ENCODE results near the gene ROR2.

The ROR2 gene

DNA sequence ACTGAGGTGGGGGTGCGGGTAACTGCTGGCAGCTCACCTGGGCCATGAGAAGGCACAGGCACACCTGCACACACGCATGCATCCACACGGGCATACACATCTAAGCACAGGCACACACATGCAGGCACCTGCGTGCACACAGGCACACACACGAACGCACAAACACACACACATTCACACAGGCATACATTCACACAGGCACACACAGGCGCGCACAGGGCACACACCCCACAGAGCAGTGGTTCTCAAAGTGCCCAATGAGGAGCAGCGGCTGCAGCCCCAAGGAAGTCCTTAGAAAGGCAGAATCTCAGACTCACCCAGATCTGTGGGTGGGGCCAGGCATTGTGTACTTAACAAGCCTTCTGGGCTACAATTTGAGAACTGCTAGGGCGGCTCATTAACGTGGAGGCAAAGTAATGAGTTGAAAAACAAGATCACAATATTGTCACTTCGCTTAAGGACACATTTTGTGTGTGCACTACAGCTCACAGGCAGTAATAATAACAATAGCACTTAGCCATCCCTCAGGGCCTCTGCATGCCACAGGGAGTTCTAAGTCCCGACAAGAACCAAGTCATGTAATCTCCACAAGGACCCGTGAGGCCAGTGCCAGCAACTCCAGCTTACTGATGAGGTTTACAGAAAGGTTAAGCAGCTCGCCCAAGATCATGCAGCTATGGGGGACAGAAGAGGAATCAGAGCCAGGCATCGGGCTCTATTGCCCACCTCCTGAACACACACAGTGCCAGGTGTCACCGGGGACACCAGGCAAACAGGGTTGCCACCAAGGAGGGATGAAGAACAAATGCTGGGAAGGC lies 91.6 kb downstream of the ROR2 start:
- Histone ChIP-seq H3K27ac (ENCODE audit: low read length) (no peak overlapping the region), H3K27me3 (ENCODE audit: control insufficient read depth, insufficient read depth, low read length) (no peaks in the 10 kb centered on the region), H3K4me3 (ENCODE audit: low read length) (no peak overlapping the region), H3K9ac (ENCODE audit: low read length) (no peak overlapping the region), H3K9me3 (ENCODE audit: control insufficient read depth, low read depth, low read length) (no peaks in the 10 kb centered on the region), H3K4me1 (ENCODE audit: control insufficient read depth, low read depth, low read length) (peaks cover 23% of the 10 kb centered on the region), H3K36me3 (ENCODE audit: control insufficient read depth, low read depth, low read length) (no peaks in the 10 kb centered on the region)

DNA sequence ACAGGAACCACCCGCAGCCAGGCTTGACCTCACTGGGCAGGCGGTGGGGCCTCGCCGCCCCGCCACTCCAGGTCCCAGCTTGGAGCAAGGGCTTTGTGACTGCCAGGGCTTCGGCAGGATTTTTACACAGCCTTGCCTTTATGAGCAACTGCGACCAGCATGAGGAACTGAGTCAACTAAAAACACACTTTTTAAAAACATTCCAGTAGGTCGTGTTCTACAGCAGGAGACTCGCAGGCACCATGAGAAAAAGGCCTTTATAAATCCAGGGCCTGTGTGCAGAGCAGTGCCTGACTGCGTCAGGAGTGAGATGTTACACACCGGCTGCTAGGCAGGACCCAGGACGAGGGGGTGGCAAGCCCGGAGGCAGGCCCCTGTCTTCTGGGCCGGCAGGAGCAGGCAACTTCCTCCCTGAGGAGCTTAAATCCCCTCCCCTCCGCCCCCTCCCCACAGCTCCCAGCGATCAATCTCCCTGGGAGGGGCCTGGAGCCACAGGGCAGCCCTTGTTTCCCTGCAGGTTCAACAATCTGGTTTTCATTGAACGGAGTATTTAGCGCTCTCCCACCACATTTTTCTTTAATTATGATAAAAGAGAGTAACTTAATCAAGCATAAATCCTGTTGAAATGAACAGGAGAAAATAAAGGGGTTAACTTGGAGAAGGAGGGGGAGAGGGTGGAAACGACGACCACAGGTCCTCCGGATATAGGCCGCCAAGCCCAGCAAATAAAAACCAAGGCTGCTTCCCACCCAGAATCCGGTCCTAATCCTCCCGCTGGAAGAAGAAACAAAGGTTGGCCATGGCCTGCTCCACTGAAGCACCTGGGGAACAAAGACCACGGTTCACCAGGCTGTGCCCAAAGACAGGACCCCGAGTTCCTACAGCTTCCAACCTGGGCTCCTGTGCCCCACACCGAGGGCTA lies 92.5 kb downstream of the ROR2 start:
- Histone ChIP-seq H3K27ac (ENCODE audit: low read length) (no peak overlapping the region), H3K4me3 (ENCODE audit: low read length) (no peak overlapping the region), H3K9ac (ENCODE audit: low read length) (no peak overlapping the region), H3K9me3 (ENCODE audit: control insufficient read depth, low read depth, low read length) (no peaks in the 10 kb centered on the region), H3K4me1 (ENCODE audit: control insufficient read depth, low read depth, low read length) (peaks cover 23% of the 10 kb centered on the region), H3K36me3 (ENCODE audit: control insufficient read depth, low read depth, low read length) (no peaks in the 10 kb centered on the region), H3K27me3 (ENCODE audit: control insufficient read depth, insufficient read depth, low read length) (no peaks in the 10 kb centered on the region)

DNA sequence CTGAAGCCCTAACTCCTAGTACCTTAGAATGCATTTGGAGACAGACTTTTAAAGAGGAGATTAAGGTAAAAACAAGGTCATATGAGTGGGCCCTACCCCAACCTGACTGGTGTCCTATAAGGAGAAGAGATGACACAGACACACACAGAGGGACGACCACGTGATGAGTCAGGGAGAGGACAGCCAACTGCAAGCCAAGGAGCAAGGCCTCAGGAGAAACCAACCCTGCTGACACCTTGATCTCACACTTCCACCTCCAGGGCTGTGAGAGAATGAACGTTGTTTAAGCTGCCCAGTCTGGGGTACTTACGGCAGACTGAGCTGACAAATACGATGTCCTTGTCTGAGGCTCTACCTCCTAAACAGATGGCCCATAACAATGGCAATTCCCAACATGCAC lies 93.6 kb downstream of the ROR2 start:
- H3K4me3 ChIP-seq (ENCODE audit: low read length): no peak overlapping the region
- H3K27me3 ChIP-seq (ENCODE audit: control insufficient read depth, insufficient read depth, low read length): no peaks in the 10 kb centered on the region
- H3K9me3 ChIP-seq (ENCODE audit: control insufficient read depth, low read depth, low read length): no peaks in the 10 kb centered on the region
- peaks cover 22% of the 10 kb centered on the region for H3K4me1 ChIP-seq (ENCODE audit: control insufficient read depth, low read depth, low read length)
- no peak overlapping the region for H3K9ac ChIP-seq (ENCODE audit: low read length)
- no peaks in the 10 kb centered on the region for H3K36me3 ChIP-seq (ENCODE audit: control insufficient read depth, low read depth, low read length)
- no peak overlapping the region for H3K27ac ChIP-seq (ENCODE audit: low read length)

DNA sequence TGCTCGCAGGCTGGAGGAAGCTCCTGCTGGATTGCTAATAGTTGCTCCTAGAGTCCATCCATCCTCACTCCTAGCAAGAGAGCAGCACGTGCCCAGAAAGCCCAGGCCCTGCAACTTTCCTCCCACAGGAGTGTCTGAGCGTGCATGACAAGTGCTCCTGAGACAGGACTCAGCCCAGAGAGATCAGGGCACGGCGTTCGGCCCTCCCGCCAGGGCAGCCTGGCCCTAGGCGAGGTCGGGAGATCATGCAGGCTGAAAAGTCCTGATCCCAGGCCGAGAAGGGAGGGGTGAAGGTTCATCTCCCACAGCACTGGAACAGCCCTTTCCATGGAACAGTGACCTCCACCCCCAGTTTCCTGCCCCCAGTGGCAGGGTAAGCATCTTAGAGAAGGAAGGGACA lies 94.8 kb downstream of the ROR2 start:
- Histone ChIP-seq H3K27ac (ENCODE audit: low read length) (no peak overlapping the region), H3K4me3 (ENCODE audit: low read length) (no peak overlapping the region), H3K27me3 (ENCODE audit: control insufficient read depth, insufficient read depth, low read length) (no peaks in the 10 kb centered on the region), H3K4me1 (ENCODE audit: control insufficient read depth, low read depth, low read length) (peaks cover 18% of the 10 kb centered on the region), H3K36me3 (ENCODE audit: control insufficient read depth, low read depth, low read length) (no peaks in the 10 kb centered on the region), H3K9me3 (ENCODE audit: control insufficient read depth, low read depth, low read length) (no peaks in the 10 kb centered on the region), H3K9ac (ENCODE audit: low read length) (no peak overlapping the region)

DNA sequence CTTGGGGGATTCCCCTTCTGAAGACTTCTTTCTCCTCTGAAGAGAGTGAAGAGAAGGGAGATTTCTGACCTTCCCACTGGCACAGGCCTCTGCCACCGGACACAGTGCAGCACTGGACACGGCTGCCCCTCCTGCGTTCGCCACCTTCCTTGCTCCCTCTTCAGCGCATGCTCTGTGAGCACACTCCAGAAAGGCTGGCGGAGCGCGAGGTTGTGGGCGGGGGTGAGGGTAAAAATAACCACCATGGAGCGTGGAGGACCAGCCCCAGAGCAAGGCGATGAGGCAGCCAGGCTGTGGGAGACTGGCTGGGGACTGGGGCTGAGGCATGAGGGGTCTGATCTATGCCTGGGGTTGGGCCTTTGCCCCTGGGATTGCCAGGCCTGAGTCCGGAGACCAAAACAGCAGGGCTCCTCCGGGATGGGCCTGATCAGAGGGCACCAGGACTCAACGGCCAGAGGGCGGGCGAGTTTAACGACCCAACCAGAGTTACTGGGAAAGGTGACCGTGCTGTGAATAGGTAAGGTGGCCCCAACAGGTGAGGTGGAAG lies 97.2 kb downstream of the ROR2 start:
- Histone ChIP-seq H3K9ac (ENCODE audit: low read length) (no peak overlapping the region), H3K36me3 (ENCODE audit: control insufficient read depth, low read depth, low read length) (no peaks in the 10 kb centered on the region), H3K27ac (ENCODE audit: low read length) (no peak overlapping the region), H3K27me3 (ENCODE audit: control insufficient read depth, insufficient read depth, low read length) (no peaks in the 10 kb centered on the region), H3K9me3 (ENCODE audit: control insufficient read depth, low read depth, low read length) (no peaks in the 10 kb centered on the region), H3K4me3 (ENCODE audit: low read length) (no peak overlapping the region), H3K4me1 (ENCODE audit: control insufficient read depth, low read depth, low read length) (peaks cover 12% of the 10 kb centered on the region)

DNA sequence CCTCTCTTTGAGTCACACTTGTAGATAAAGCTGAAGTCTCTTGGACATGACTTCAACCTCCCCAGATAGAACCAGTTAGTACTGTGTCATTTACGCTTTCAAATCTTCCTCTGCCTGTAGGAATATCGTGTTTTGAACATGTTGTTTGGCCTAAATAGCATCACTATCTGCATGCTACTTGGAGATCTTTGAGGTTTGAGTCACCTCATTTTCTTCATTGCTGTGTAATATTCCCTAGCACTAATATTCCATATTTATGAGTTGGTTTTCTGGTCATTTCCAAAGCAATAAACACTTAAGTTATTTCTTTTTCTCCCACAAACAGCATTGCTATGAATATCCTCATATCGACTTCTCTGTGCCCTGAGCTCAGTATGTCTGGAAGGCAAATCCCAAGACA lies 100.3 kb downstream of the ROR2 start:
- Histone ChIP-seq H3K4me3 (ENCODE audit: low read length) (no peak overlapping the region), H3K27me3 (ENCODE audit: control insufficient read depth, insufficient read depth, low read length) (no peaks in the 10 kb centered on the region), H3K9me3 (ENCODE audit: control insufficient read depth, low read depth, low read length) (no peaks in the 10 kb centered on the region), H3K4me1 (ENCODE audit: control insufficient read depth, low read depth, low read length) (no peaks in the 10 kb centered on the region), H3K9ac (ENCODE audit: low read length) (no peak overlapping the region), H3K36me3 (ENCODE audit: control insufficient read depth, low read depth, low read length) (no peaks in the 10 kb centered on the region), H3K27ac (ENCODE audit: low read length) (no peak overlapping the region)

DNA sequence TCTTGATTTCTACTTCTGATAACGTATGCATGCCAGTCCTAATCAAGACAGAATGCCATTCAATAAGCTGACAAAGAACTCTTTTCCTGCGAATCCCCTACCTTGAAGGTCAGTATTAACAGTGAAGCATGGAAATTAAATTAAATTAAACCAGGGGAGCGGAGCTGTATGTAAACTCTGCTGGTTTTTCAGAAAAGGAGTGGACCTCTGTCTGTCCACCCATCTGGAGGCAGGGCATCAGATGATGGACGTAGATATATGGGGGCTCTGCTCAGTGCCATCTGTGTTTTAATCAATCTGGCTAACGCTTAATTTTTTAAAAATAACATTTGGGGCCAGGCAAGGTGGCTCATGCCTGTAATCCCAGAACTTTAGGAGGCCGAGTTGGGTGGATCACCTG lies 101.9 kb downstream of the ROR2 start:
- Histone ChIP-seq H3K9ac (ENCODE audit: low read length) (no peak overlapping the region), H3K27me3 (ENCODE audit: control insufficient read depth, insufficient read depth, low read length) (no peaks in the 10 kb centered on the region), H3K27ac (ENCODE audit: low read length) (no peak overlapping the region), H3K36me3 (ENCODE audit: control insufficient read depth, low read depth, low read length) (no peaks in the 10 kb centered on the region), H3K4me1 (ENCODE audit: control insufficient read depth, low read depth, low read length) (peaks cover 13% of the 10 kb centered on the region), H3K9me3 (ENCODE audit: control insufficient read depth, low read depth, low read length) (no peaks in the 10 kb centered on the region), H3K4me3 (ENCODE audit: low read length) (no peak overlapping the region)

DNA sequence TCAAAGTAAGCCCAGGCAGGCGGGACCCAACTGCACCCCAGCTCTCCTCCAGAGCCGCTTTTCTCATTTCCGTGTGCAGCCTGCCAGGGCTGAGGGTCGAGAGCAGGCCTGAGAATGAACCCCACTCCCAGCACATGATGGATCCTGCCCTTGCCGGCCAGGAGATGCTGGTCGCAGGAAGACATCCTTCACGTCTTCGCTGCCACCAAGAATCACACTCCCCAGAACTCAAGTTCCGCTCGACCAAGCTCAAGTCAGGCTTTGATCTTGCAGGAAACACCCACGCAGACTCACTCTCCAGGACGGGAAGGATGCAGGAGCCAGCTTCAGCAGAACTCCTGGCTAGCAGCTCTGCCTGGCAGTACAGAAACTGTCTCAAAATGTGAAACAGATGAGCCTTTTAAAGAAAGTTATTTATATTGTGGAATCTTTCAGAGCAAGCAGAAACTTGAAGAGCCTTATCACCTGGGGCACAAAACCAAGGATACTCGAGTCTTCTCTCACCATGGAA lies 102.4 kb downstream of the ROR2 start:
- H3K27me3 ChIP-seq (ENCODE audit: control insufficient read depth, insufficient read depth, low read length): no peaks in the 10 kb centered on the region
- H3K9me3 ChIP-seq (ENCODE audit: control insufficient read depth, low read depth, low read length): no peaks in the 10 kb centered on the region
- H3K4me3 ChIP-seq (ENCODE audit: low read length): no peak overlapping the region
- H3K4me1 ChIP-seq (ENCODE audit: control insufficient read depth, low read depth, low read length): peaks cover 14% of the 10 kb centered on the region
- no peak overlapping the region for H3K27ac ChIP-seq (ENCODE audit: low read length)
- H3K9ac ChIP-seq (ENCODE audit: low read length): no peak overlapping the region
- H3K36me3 ChIP-seq (ENCODE audit: control insufficient read depth, low read depth, low read length): no peaks in the 10 kb centered on the region

DNA sequence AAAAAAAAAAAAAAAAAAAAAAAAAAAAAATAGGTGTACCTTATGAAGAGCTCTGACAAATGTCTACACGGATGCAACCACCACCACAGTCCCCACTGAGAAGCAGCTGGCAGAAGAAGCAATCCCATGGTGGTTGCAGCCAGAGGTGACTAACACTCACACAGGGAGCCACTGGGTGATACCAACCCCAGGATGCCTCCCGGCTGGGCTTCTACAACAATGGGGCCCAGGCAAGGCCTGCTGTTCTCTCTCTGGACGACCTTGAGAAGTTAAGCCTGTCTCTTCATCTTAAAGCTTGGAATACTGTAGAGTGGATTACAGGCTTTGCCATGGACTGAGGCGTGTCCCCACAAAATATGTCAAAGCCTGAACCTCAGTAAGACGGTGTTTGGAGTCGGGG lies 104.1 kb downstream of the ROR2 start:
- Histone ChIP-seq H3K27ac (ENCODE audit: low read length) (no peak overlapping the region), H3K4me1 (ENCODE audit: control insufficient read depth, low read depth, low read length) (peaks cover 14% of the 10 kb centered on the region), H3K36me3 (ENCODE audit: control insufficient read depth, low read depth, low read length) (no peaks in the 10 kb centered on the region), H3K9me3 (ENCODE audit: control insufficient read depth, low read depth, low read length) (no peaks in the 10 kb centered on the region), H3K27me3 (ENCODE audit: control insufficient read depth, insufficient read depth, low read length) (no peaks in the 10 kb centered on the region), H3K4me3 (ENCODE audit: low read length) (no peak overlapping the region), H3K9ac (ENCODE audit: low read length) (no peak overlapping the region)

DNA sequence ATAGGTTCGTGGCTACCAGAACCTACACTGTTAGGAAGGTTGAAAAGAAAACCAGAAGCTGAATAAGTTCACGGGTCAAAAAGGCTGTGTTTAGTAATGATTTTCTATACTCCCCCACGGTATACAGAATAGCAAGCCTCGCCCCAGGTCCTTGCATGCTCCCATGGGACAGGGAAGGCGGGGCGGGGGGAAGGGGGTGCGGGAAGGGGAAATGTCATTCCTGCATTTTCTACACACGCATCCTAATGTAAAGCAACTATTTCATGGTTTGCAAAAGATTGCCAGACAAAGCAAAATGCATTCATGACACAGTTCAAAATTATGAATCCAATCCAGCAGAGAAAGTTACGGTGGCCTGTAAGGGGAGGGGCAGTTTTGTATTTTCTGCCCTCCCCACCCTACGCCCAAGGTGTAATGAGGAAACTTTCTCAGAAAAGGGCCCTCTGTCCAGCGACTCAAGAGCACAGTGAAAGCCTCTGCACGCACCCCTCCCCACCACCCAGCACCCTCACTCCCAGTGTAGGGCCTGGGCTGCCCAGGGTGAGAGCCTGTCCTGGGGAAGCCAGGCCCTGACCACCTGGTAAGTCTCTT lies 105.2 kb downstream of the ROR2 start:
- peaks cover 14% of the 10 kb centered on the region for H3K4me1 ChIP-seq (ENCODE audit: control insufficient read depth, low read depth, low read length)
- no peaks in the 10 kb centered on the region for H3K36me3 ChIP-seq (ENCODE audit: control insufficient read depth, low read depth, low read length)
- no peak overlapping the region for H3K9ac ChIP-seq (ENCODE audit: low read length)
- H3K27ac ChIP-seq (ENCODE audit: low read length): no peak overlapping the region
- H3K4me3 ChIP-seq (ENCODE audit: low read length): no peak overlapping the region
- no peaks in the 10 kb centered on the region for H3K27me3 ChIP-seq (ENCODE audit: control insufficient read depth, insufficient read depth, low read length)
- no peaks in the 10 kb centered on the region for H3K9me3 ChIP-seq (ENCODE audit: control insufficient read depth, low read depth, low read length)

DNA sequence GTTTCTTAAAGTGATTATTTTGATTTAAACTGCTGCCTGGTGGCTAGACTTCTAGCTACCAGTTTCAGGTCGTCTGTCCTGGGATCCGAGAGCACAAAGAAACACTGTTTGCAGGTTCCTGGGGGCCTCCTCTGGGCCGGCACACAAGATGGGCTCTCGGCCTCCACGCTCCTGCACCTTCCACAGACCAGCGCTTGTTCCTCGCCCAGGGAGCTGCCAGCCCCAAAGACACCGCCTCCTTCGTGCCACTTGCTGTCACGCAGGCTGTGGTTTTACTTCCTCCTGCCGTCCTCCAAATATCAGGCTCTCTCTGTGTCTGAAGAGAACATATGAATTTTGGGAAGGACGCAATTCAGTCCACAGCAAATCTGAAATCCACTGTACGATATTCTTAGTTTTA lies 105.8 kb downstream of the ROR2 start:
- H3K36me3 ChIP-seq (ENCODE audit: control insufficient read depth, low read depth, low read length): no peaks in the 10 kb centered on the region
- H3K27me3 ChIP-seq (ENCODE audit: control insufficient read depth, insufficient read depth, low read length): no peaks in the 10 kb centered on the region
- H3K4me3 ChIP-seq (ENCODE audit: low read length): no peak overlapping the region
- H3K4me1 ChIP-seq (ENCODE audit: control insufficient read depth, low read depth, low read length): peaks cover 14% of the 10 kb centered on the region
- no peak overlapping the region for H3K9ac ChIP-seq (ENCODE audit: low read length)
- H3K27ac ChIP-seq (ENCODE audit: low read length): no peak overlapping the region
- no peaks in the 10 kb centered on the region for H3K9me3 ChIP-seq (ENCODE audit: control insufficient read depth, low read depth, low read length)
